NCI-H2171 treated with DMSO at 0.1 percent for 48 hours (cell line): ENCODE results near the gene TTC9B.

Experiments
- DNase-seq: peaks from one replicate; lab custom pipeline; 2025; lab: John Stamatoyannopoulos, UW

The TTC9B gene

DNA sequence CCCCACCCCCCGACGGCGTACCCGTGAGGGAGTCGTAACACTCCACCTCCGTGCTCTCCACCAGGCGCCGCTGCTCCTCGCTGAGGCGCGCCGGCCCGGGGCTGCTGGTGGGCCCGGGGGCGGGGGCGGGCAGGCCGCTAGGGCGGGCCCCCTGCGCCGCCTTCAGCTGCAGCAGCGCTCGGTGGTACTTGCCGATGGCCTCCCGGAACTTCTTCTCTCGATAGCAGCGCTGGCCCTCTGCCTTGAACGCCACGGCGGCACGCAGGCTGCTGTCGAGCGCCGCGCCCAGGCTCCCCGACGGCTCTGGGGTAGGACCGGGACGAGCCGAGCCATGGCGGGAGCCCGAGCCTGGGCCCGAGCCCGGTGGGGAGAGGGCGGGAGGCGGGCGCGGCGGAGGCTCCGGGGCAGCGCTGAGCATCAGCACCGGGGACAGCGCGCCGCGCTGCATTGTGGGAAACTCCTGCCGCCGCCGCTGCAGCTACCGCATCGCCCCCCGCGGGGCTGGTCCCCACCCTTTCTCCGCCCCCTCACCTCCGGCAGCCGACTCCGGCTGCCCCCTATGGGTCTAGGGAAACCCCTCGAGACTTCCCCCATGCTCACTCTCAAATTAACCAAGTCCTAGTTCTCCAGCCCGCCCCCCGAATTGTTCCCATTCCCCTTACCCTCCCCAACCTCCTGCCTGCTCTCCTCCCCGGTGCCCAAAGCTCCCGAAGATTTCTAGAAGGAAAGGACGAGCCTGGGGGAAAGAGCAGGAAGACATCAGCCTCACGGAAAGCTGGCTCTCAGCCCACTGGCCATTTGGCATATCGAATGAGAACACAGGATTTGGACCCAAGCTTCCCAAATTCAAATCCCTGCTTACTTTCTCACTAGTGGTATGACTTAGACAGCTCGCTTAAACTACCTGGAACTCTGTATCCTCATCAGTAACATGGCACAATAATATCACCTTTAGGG, at the start of gene TTC9B:
TTC9B (minus strand) TSS at position 451 of the 957 bp plus-strand sequence; CDS start at position 448, 3 bp downstream.
- peak; percentile 15 for DNase-seq

DNA sequence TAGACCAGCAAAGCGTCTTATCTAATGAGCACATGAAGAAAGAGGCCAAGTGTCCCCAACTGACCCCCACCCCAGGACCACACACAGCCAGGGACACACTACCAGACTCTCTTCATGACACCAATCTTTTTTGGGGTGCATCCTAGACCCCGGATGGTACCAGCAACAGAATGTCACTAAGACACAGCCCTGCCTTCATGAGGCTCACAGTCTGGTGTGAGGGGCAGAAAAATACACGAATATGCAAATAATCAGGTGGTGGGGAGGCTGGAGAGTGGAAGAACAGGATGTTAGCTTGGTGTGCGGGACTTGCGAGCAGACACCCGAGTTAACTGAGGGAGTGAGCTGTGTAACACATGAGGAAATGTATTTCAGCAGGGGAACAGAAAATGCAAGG, 49.4 kb upstream of the TTC9B start:
- no peak for DNase-seq

DNA sequence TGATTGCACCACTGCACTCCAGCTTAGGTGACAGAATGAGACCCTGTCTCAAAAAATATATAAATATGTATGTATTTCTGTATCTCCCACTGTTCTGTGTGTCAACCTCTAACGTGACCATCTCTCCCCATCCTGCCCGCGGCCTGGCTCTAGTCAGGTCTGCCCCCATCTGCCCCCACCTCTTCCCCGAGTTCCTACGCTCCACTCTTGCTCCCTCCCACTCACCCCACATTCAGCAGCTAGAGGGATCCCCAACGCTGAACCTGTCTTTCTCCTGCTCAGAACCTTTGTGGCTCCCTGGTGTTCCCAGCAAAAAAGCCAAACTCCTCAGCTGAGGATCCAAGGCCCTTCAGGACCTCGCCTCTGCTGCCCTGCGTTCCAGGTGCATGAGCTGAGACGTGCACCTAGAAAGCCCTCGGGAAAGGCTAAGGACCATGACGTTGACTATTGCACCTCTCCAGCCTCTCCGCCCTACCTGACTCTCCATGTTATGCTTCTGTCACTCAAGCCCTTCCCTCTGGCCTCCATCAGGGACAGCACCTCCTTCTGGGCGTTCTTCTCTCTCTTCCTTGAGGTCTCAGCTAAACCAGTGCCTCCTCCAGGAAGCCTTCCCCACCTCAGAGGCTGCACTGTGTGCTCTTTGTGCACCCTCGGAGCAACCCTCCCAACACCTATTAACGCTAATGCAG, 48.9 kb upstream of the TTC9B start:
- no peak for DNase-seq

DNA sequence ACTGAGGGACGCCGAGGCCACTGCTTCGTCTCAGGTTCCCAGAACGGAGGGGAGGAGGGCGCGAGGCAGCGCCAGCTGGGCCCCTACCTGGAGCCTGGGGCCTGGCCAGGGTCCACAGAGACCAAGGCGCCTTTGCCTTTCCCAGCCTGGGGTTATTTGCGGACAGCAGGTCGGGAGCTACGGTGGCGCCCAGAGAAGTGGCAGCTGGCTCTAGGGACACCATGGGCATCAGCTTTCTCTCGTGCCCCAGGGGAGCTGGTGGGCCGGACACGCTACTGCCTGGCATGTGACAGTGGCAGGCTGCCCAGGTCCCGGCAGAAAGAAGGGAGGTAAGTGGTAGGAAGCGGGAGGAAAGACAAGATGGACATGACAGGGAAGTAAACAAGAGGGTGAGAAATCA, 47.9 kb upstream of the TTC9B start:
- DNase-seq: peak; percentile 73

DNA sequence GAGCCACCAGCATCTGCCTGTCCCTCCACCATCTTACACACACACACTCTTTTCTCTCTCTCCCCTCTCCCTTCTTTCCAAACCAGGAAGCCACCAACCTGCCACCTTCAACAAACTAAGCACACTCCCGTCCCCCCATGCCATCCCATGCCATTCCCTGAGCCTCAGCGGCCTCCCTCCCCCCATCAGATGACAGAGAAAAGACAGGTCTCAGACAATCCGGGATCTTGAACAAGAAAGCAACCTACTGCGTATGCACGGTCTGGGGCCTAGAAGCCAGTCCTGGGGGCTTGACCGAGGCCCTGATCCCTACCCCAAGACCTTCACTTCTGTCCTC, 47.5 kb upstream of the TTC9B start:
- DNase-seq: no peak

DNA sequence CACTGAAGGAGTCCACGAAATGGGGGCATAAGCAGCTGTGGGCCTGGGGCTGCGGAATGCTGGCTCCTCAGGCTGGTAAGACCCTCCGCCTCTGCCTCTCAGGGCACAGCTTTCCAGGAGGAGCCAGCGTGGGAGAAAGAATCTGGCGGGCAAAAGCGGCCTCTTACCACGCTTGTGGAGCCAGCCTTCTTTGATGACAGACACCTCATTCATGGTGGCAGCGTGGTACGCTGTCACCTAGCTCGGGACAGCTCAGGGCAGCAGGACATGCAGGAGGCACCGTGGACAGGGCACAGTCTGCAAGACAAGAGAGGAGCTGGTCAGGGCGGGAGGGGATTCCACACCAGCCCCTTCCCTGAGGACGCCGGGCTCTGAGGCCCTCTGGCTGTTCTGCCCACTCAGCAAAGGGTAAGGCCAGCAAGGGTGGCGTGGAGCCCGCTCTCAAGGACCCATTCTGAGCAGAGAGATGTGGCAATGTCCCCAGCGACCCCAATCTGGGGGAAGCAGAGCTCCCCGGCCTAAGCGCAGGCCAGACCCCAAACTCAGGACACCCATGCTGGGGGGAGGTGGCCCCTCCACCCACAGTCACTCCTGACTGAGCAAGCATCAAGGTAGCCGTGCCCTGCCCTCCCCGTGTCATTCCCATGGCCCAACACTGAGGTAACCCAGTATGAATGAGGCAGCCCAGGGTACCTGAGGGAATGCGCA, 47.0 kb upstream of the TTC9B start:
- DNase-seq: no peak

DNA sequence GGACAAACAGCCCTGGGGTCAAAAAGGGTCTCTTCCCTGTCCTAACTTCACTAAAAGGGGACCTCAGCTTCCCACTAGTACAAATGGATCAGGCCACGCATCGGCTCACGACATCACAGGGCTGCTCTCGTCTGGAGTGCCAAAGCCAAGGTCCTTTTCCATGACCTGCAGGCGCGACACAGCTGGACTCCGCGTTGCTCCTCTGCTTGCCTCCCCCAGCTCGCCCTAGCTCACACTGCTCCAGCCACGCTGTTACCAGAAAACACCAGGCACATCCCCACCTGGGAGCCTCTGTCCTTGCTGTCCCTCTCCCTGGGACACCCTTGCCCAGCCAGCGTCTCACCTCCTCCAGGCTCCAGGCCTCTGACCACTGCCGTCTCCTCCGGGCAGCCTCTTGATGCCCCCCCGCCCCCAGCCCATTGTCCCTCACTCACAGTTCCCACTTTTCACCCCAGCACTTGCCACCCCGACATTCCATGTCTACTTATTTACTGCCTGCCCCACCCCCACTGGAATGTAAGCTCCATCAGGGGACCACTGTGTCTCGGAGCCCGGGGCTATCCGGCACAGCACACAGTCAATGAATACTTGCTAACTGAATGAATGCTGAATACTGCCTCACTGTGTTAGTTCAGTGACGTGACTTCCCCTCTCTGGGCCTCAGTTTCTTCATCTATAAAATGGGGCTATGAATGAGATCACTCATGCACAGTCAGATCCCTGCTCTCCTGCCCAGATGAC, 46.3 kb upstream of the TTC9B start:
- DNase-seq: no peak

DNA sequence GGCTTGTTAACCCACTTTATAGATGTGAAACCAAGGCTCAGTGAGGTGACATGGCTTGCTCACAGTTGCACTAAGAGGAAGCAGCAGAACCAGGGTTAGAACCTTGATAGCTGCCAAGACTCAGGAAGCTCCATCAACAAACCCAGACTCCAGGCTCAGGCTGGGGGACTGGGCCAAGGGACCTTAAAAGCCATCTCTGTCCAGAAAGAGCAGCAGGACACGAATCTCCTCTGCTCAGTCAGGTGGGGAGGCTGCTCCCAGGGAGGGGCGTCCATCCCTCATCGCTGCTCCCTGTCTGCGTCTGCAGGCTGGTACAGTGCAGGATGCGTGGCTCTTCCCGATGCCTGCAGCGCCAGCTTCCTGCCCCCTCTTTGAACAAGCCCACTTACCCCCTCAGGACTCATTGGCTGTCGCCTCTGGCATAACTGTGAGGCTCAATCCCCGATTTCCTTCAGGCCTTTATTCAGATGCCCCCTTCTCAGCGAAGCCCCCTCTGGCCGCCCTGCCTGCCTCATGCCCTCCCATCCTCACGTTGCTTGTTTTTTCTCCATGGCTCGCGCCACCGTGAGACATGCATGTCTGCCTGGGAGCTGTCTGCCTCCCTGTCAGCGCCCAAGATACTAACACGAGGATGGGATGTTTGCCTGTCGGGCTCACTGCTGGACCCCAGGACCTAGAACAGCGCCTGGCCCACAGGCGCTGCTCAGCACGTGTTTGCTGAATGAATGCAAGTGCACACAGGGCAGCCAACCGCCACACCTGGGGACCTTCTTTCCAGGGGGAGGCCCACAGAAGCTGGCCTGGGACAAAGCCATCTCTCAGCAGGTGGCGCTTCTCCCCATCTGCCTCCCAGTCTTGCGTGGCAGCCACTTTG, 45.5 kb upstream of the TTC9B start:
- no peak for DNase-seq

DNA sequence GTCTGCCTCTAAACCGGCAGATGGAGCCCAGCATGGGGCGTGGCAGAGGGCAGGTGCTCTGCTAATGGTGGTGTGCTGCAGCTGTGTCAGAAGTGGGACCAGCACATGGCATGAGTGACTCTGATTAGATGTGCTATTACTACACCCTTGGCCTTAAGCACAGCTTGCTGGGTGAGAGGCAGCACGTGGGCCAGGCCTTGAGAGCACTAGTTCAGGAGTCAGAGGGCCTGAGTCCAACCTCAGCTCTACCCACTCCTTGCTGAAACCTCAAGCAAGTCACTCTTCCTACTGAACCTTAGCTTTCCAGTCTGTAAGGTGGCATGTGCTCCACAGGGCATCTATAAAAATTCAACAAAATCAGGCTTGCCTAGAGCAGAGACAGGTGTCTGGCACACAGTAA, 44.2 kb upstream of the TTC9B start:
- peak; percentile 77 for DNase-seq

DNA sequence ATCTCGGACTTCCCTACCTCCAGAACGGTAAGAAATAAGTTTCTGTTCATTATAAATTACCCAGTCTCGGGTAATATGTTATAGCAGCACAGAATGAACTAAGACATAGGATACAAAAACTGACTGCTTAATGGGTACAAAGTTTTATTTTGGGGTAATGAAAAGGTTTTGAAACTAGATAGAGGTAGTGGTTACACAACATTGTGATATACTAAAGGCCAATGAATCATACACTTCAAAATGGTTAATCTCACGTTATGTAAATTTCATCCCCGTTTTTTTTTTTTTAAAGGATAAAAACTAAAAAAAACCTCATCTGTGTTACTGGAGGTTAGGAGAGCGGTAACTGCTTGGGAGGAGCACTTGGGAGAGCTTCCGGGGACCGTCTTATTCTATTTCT, 43.4 kb upstream of the TTC9B start:
- no peak for DNase-seq

DNA sequence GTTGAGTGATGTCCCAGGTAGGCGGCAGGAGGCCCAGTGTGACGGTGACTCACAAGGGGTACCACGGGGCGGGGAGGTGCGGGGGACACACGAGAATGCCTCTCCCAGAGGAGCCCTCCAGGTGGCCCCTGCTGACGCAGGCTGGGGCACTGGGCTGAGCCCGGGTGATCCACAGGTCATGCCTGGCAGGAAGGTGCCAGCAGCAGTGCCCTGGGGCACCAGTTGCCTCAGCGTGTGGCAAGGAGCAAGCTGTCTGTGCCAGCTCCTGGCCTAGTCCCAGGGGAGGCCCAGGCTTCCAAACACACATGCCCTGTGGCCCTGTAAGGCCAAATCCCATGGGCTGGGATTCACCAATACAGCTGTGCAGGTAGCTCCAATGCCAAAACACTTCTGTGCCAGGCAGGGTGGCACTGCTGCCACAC, 38.9 kb upstream of the TTC9B start:
- DNase-seq: peak; percentile 18

DNA sequence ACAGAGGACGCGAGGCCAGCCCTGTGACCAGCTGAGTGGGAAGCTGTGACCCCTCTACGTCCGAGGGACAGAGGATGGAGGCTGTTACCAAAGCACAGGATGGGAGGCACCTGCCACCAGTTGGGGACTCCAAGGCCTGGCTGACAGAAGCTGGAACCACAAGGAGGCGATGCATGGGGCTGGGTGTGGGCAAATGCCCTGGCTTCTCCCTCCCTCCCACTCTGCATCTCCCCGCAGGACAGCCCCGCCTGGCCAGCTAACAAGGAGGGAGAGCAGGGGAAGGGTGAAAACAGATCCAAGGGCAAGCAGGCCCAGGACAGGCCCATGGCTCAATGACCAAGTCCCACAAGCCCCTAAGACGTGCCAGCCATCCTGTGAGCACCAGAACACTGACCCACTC, 38.3 kb upstream of the TTC9B start:
- no peak for DNase-seq

DNA sequence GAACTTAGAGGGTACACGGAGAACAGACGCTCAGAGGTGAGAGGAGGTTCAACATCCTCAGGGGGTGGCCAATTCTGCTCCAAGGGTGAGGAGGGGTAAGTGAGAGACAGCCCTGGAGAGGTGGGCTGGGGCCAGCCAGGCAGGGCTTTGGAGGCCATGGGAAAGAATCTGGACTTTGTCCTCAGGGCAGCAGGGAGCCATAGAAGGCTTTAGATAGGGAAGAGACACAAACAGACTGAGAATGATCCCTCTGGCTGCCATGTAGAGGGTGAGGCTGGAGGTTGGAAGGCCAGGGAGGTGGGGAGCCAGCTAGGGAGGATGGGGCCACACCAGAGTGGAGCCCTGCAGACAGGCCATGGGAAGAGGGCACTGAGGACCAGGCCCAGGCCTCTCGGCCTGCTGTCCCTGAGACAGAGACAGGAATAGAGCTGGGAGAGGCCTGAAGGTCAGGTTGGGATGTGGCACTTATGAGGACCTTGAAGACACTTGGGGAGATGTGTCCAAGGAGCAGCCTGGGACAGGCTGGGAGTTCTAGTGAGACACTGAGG, 37.5 kb upstream of the TTC9B start:
- DNase-seq: no peak

DNA sequence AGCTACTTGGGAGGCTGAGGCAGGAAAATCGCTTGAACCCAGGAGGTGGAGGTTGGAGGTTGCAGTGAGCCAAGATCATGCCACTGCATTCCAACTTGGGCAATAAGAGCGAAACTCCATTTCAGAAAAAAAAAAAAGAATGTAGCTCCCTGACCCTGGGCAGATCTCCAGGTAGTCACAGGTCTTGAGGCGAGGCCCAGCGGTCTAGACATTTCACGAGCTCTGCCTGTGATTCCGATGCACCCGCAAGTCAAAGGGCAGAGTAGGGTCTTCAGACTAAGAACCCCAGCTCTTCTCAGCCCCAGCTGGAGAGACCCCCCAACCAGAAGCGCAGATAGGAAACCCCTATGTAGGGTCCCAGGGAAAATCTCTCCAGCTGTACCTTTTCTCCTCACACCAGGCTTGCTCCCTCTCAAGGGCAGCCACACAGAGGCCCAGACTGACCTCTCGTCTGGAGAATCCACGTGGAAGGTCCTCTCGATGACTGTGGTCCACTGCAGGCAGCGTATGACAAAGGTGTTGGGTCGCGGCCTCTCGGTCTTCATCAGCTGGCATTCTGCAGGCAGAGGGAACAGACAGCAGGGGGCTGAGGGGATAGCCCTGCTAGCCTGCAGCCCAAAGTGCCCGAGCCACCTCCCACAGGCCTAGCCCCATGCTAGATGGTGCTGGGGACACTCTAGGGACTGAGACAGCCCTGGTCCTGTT, 36.7 kb upstream of the TTC9B start:
- no peak for DNase-seq

DNA sequence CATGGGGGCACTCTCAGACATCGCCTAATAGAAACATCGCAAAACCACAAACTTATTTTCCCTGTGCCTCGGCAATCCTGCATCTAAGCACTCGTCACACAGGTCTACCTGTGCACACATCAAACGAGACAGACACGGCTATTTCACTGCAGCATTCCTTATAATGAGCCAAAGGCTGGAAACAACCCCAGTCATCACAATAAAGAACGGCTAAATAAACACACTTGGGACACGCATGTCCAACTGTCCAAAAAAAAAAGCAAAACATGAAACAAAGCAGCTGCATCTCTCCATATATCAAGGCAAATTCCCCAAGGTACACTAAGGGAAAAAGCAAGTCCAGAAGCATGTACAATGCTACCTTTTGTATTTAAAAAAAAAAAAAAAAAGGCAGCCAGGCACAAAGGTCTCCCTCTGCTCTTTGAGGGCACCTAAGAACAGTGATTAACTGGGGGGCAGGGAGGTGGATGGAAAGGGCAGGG, 35.5 kb upstream of the TTC9B start:
- DNase-seq: no peak

DNA sequence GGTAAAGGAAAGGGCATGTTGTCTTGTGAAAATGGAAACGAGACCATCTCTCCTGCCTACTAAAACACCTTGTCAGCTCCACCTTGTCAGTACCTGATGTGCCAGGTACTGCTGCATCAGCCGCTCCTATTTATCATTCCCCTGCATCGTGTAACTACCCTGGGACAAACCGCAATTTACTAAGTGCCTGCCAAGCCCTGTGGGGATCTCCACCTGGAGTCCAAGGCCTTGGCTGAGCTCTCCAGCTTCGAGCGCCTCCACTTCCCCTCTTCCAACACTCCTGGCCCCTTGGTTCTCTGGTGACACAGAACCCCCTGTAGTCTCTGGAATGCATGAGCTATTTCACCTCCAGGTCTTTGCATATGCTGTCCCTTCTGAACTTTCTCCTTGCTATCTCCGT, 34.2 kb upstream of the TTC9B start:
- DNase-seq: no peak

DNA sequence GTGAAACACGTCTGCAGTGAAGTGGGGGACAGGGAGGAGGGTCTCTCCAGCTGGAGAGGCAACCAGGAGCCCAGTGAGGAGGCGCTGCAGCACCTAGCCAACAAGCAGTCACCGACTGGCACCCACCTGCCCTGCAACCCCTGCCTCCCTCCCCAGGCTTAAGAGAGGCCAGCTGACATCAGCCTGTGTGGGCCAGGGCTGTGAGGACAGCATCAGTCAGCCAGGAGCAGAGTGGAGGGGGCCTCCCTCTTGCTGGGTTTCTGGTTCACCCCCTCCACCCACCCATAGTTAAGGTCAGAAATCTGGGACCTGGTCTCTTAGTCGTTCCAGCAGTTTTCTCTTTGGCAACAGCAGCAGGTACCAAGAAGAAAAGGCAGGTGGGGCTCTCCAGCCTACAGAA, 33.8 kb upstream of the TTC9B start:
- DNase-seq: no peak

DNA sequence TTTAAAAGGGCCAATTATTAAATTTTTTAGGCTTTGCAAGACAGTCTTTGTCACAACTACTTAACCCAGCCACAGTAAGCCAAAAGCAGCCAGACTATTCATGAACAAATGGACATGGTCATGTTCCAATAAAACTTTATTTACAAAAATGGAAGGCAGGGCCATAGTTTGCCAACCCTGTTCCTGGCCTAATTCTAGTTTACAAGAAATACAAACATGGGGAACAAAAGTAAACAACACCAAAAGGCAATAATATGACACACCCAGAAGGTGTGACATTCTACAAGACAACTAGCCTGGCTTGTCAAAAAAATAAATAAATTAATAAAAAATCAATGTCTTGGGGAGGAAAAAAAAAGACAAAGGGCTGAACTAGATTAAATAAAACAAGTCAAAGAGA, 33.1 kb upstream of the TTC9B start:
- no peak for DNase-seq

DNA sequence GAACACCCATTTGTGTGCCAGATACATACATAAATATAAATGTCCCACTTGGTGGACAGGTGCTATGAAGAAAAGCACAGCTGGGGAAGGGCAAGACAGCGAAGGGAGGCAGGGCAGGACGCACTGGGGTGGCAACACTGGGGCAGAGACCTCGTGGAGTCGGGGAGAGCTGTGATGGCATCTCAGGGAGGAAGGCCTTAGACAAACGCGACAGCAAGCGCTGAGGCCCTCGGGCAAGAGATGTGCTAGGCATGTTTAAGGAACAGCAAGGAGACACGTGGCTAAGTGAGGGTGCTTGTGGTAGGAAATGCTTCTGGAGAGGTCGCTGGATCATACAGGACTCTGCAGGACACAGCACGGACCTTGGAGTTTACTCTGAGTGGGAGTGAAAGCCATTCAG, 31.6 kb upstream of the TTC9B start:
- DNase-seq: no peak

DNA sequence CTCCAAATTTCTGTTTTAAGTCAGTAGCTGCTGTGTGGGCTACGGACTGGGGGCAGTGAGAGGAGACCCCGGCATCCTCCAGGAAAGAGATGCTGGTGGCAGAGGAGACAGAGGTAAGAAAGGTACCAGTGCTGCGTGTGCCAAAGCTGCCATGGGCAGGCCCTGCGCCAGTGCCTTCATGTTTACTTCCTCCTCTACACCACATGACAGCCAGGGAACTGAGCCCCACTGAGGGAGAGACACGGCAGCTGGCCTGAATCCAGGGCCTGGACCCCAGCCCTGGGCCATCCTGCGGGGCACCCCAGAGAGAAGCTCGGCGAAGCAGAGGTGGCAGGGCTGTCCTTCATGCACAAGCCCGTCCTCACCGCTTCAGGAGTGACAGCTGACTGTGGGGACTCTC, 31.0 kb upstream of the TTC9B start:
- DNase-seq: no peak
